GM12892 (cell line): ENCODE measurements around the gene RO60.

Experiments
- POLR2A ChIP-seq: IDR thresholded peaks from 2 replicates; pipeline ENCODE4 v1.6.1; 2011; ENCODE audit warnings: low read depth, low read length, control low read depth
- TAF1 ChIP-seq: IDR thresholded peaks from 2 replicates; pipeline ENCODE4 v1.6.1; 2011; ENCODE audit warnings: low read depth, mild to moderate bottlenecking, control low read depth, low read length, borderline replicate concordance

GRCh38 chr1:193085263-193085662 lies 25.9 kb downstream of the RO60 start:
- no peak for TF ChIP-seq POLR2A
- TF ChIP-seq TAF1 = no peak
